ENCODE measurements around the gene CLPX.

DNA sequence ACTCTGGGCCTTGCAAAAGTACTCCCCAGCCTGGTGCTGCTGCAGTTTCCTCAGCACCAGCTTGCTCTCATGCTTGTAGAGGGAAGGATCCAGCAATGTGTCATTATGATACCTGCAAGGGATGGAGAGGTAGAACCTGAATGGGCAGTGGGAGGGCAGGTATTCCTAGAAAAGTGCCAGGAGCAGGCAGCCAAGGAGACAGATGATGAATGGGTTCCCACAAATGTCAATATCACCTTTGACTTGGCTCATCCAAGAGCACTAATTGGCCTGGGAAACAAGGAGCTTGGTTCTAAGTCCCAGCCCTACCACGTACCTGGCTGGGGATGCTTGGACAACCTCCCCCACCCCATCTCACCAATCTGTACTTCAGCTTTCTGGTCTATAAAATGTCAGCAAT is 16.8 kb upstream of the CLPX start:
- no peak for TF ChIP-seq EZH2 (IDR thresholded peaks at IDR 0.05; ENCODE audit: low read depth)
- no peak for TF ChIP-seq CTCF (conservative IDR thresholded peaks at IDR 0.05)
